Stimulated activated naive CD8-positive, alpha-beta T cell treated with anti-CD3 and anti-CD28 coated beads, Interleukin-15, amount 100 ng/mL, for 72 hours (primary cell): ENCODE data around the gene CLPX.
"Not testable (repeated sequence)": the region's sequence is repeated elsewhere in the genome, so short reads cannot be mapped to it uniquely, and the experiment has no call there.

Experiments
- ATAC-seq: fragments of 150-1000 bp; cut with Tn5 transposase; 2 replicates; pipeline ENCODE4 v1.10.0; 2021; ENCODE audit warnings: mild to moderate bottlenecking, moderate library complexity
- DNase-seq, 2 donors: peaks; one replicate each; pipeline ENCODE4 v3.0.0; 2021 to 2022
- H3K27ac Mint-ChIP-seq, 2 donors: one replicate each; pipeline ENCODE4 v1.8.0; 2022; ENCODE audit warnings: mild to moderate bottlenecking in 2 of 2, mixed read lengths in 2 of 2, moderate library complexity in 2 of 2
- H3K27me3 Mint-ChIP-seq: one replicate; pipeline ENCODE4 v1.8.0; 2022; ENCODE audit warnings: mixed read lengths
- H3K4me1 Mint-ChIP-seq: one replicate; pipeline ENCODE4 v1.8.0; 2022; ENCODE audit warnings: mild to moderate bottlenecking, mixed read lengths
- H3K4me3 Mint-ChIP-seq, 2 donors: one replicate each; pipeline ENCODE4 v1.8.0; 2022; ENCODE audit warnings: mild to moderate bottlenecking in 2 of 2, mixed read lengths in 2 of 2, moderate library complexity in 1 of 2
- H3K9me3 Mint-ChIP-seq, 2 donors: one replicate each; pipeline ENCODE4 v1.8.0; 2022; ENCODE audit warnings: mixed read lengths in 2 of 2

Gene CLPX

GRCh38 chr15:65184868-65185717 lies at the start of gene CLPX:
Gene CLPX (minus strand): TSS chr15:65185342. CDS start chr15:65185153, 189 bp downstream.
- H3K4me3 Mint-ChIP-seq = peak within 1 kb of the TSS; percentile 86 to 96
- peak; percentile 89 to 92 for DNase-seq
- H3K27me3 Mint-ChIP-seq = no peaks in the 10 kb centered on the region
- H3K4me1 Mint-ChIP-seq = peaks cover 35% of the 10 kb centered on the region
- peak within 1 kb of the TSS; percentile 98 for H3K27ac Mint-ChIP-seq
- no peaks in the 10 kb centered on the region for H3K9me3 Mint-ChIP-seq
- peak; percentile 96 for ATAC-seq

DNA sequence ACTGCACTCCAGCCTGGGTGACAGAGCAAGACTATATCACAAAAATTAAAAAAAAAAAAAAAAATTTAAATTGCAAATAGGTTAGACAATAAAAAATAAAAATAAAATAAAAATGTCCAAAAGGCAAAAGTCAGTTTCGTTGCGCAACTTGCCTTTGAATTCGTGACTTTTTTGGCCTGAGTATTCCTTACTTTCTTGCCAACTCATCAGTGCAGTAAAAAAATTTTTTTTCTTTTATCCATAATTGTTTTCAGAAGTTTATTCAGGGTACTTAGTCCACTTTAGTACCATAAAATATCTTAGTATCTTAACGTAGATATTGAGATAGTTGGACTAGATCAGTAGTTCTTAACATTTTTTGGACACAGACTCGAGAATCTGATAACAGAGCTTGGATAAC lies 48.6 kb upstream of the CLPX start:
- H3K4me3 Mint-ChIP-seq = no peak overlapping the region
- peaks cover 9% of the 10 kb centered on the region for H3K4me1 Mint-ChIP-seq
- peaks cover 7 to 10% of the 10 kb centered on the region in 2 donors for H3K9me3 Mint-ChIP-seq
- ATAC-seq (no peak), DNase-seq (no peak)
- H3K27ac Mint-ChIP-seq = no peak overlapping the region
- H3K27me3 Mint-ChIP-seq = no peaks in the 10 kb centered on the region

DNA sequence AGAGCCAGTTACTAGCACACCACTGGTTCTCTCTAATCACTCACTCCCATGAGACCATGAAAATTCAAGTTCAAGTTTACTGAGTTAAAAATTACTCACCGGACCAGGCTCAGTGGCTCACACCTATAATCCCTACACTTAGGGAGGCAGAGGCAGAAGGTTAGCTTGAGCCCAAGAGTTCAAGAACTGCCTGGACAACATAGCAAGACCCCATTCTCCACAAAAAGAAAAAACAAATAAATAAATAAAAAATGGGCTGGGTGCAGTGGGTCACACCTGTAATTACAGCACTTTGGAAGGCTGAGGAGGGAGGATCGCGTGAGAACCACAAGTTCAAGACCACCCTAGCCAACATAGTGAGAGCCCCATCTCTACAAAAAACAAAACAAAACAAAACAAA lies 47.4 kb upstream of the CLPX start:
- no peaks in the 10 kb centered on the region for H3K27me3 Mint-ChIP-seq
- H3K27ac Mint-ChIP-seq = no peak overlapping the region
- peaks cover 6% of the 10 kb centered on the region in 2 donors for H3K9me3 Mint-ChIP-seq
- ATAC-seq (no peak), DNase-seq (no peak)
- peaks cover 7% of the 10 kb centered on the region for H3K4me1 Mint-ChIP-seq
- no peak overlapping the region for H3K4me3 Mint-ChIP-seq

DNA sequence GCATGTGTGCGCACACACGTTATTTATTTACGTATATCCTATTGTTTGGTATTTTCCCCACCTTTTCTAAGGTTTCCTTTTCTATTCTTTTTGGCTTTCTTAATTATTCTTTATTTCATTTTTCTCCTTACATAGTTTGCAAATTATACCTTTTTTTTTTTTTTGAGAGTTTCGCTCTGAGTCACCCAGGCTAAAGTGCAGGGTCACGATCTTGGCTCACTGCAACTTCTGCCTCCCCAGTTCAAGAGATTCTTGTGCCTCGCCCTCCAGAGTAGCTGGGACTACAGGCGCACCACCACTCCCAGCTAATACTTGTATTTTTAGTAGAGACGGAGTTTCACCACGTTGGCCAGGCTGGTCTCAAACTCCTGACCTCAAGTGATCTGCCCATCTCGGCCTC lies 46.2 kb upstream of the CLPX start:
- no peaks in the 10 kb centered on the region for H3K9me3 Mint-ChIP-seq
- H3K4me3 Mint-ChIP-seq = no peak overlapping the region
- no peak for DNase-seq
- ATAC-seq = no peak
- no peaks in the 10 kb centered on the region for H3K27me3 Mint-ChIP-seq
- no peaks in the 10 kb centered on the region for H3K4me1 Mint-ChIP-seq
- no peak overlapping the region for H3K27ac Mint-ChIP-seq

GRCh38 chr15:65226901-65227300 lies 41.8 kb upstream of the CLPX start:
- not testable (repeated sequence) for H3K27me3 Mint-ChIP-seq, DNase-seq, H3K27ac Mint-ChIP-seq, ATAC-seq, H3K4me3 Mint-ChIP-seq, H3K4me1 Mint-ChIP-seq, H3K9me3 Mint-ChIP-seq

- Mint-ChIP-seq H3K27ac (no peak overlapping the region), H3K27me3 (no peaks in the 10 kb centered on the region), H3K9me3 (no peaks in the 10 kb centered on the region), H3K4me1 (no peaks in the 10 kb centered on the region), H3K4me3 (no peak overlapping the region)
- DNase-seq (no peak), ATAC-seq (no peak)
Observed at GRCh38 chr15:65226221-65226620, 41.1 kb upstream of the CLPX start.

DNA sequence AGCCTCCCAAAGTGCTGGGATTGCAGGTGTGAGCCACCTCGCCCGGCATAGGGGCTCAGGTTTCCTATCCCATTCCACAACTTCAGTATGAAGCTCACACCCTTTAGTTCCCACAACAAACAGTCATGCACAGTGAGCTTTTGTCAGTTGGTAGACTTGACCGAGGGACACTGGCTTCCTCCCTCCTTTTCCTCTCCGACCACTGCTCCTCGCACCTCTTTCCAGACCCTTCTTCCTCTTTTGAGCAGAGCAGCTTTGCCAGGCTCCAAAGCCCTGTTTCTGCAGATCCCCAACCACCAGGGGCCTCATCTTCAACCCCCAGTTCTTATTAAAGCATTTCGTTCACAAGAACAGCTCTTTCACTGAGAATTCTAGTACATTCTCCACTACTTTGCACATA lies 38.9 kb upstream of the CLPX start:
- no peak overlapping the region for H3K27ac Mint-ChIP-seq
- H3K4me1 Mint-ChIP-seq = peaks cover 7% of the 10 kb centered on the region
- H3K4me3 Mint-ChIP-seq = no peak overlapping the region
- DNase-seq (no peak), ATAC-seq (no peak)
- H3K27me3 Mint-ChIP-seq = no peaks in the 10 kb centered on the region
- no peaks in the 10 kb centered on the region for H3K9me3 Mint-ChIP-seq

- no peak overlapping the region for H3K4me3 Mint-ChIP-seq
- no peaks in the 10 kb centered on the region for H3K9me3 Mint-ChIP-seq
- no peaks in the 10 kb centered on the region for H3K27me3 Mint-ChIP-seq
- peaks cover 18% of the 10 kb centered on the region for H3K4me1 Mint-ChIP-seq
- ATAC-seq (no peak), DNase-seq (no peak)
- no peak overlapping the region for H3K27ac Mint-ChIP-seq
Observed at GRCh38 chr15:65222891-65223290, 37.7 kb upstream of the CLPX start.

DNA sequence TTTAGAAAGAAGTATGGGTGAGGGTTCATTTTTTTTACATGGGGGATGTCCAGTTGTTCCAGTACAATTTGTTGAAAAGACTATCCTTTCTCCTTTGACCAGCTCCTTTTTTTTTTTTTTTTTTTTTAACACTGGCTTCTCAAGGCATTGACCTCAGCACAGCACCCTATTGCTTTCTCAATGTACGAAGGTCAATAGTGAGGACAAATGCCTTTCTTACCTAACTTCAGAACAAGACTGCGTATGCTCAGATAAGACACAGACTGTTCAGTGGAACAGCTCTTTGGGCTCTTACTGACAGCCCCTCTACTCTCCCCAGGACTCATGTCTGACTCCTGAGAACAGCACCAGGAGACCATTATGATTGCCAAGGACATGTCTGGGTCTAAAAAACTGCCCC lies 36.6 kb upstream of the CLPX start:
- H3K9me3 Mint-ChIP-seq = no peaks in the 10 kb centered on the region
- H3K4me1 Mint-ChIP-seq = peaks cover 25% of the 10 kb centered on the region
- no peak for ATAC-seq
- no peaks in the 10 kb centered on the region for H3K27me3 Mint-ChIP-seq
- no peak for DNase-seq
- no peak overlapping the region for H3K4me3 Mint-ChIP-seq
- H3K27ac Mint-ChIP-seq = peak overlapping the region in 1 of 2 donors; percentile 52

DNA sequence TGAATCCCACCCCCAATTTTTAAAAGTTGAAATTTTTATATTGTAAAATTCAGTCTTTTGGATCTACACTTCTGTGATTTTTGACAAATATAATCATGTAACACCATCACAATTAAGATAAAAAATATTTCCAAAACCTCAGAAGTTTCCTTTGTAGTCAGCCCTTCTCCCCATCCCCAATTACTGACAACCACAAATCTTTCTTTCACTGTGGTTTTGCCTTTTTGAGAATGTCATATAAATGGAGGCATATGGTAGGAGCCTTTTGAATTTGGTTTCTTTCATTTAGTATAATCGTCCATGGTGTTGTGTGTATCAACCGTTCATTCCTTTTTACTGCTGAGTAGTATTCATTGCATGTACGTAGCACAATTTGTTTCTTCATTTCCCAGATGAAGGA lies 34.0 kb upstream of the CLPX start:
- no peak for ATAC-seq
- no peaks in the 10 kb centered on the region for H3K27me3 Mint-ChIP-seq

GRCh38 chr15:65217526-65218482 lies 32.7 kb upstream of the CLPX start:
- no peaks in the 10 kb centered on the region for H3K9me3 Mint-ChIP-seq
- peak overlapping the region; percentile 19 to 31 for H3K4me3 Mint-ChIP-seq
- H3K4me1 Mint-ChIP-seq = peaks cover 25% of the 10 kb centered on the region
- DNase-seq = peak in 1 of 2 donors; percentile 18
- H3K27me3 Mint-ChIP-seq = no peaks in the 10 kb centered on the region
- peak overlapping the region; percentile 44 to 85 for H3K27ac Mint-ChIP-seq
- peak; percentile 81 for ATAC-seq

More for the DNA sequence above, 34.0 kb upstream of the CLPX start:
- Mint-ChIP-seq H3K4me3 (peak overlapping the region in 1 of 2 donors; percentile 28), H3K9me3 (no peaks in the 10 kb centered on the region), H3K27ac (peak overlapping the region in 1 of 2 donors; percentile 4), H3K4me1 (peaks cover 25% of the 10 kb centered on the region)
- DNase-seq = no peak

GRCh38 chr15:65215496-65215895 lies 30.4 kb upstream of the CLPX start:
- no peak overlapping the region for H3K27ac Mint-ChIP-seq
- H3K4me1 Mint-ChIP-seq = peaks cover 33% of the 10 kb centered on the region
- no peaks in the 10 kb centered on the region for H3K9me3 Mint-ChIP-seq
- no peaks in the 10 kb centered on the region for H3K27me3 Mint-ChIP-seq
- no peak overlapping the region for H3K4me3 Mint-ChIP-seq
- DNase-seq = no peak
- no peak for ATAC-seq

- Mint-ChIP-seq H3K4me3 (no peak overlapping the region), H3K27me3 (no peaks in the 10 kb centered on the region), H3K4me1 (peaks cover 26% of the 10 kb centered on the region), H3K9me3 (no peaks in the 10 kb centered on the region), H3K27ac (no peak overlapping the region)
- DNase-seq = no peak
- no peak for ATAC-seq
Observed at GRCh38 chr15:65214010-65214409, 28.9 kb upstream of the CLPX start.

GRCh38 chr15:65213241-65213640 lies 28.1 kb upstream of the CLPX start:
- no peak overlapping the region for H3K4me3 Mint-ChIP-seq
- peaks cover 18% of the 10 kb centered on the region for H3K4me1 Mint-ChIP-seq
- no peaks in the 10 kb centered on the region for H3K9me3 Mint-ChIP-seq
- DNase-seq (no peak), ATAC-seq (no peak)
- no peak overlapping the region for H3K27ac Mint-ChIP-seq
- no peaks in the 10 kb centered on the region for H3K27me3 Mint-ChIP-seq

DNA sequence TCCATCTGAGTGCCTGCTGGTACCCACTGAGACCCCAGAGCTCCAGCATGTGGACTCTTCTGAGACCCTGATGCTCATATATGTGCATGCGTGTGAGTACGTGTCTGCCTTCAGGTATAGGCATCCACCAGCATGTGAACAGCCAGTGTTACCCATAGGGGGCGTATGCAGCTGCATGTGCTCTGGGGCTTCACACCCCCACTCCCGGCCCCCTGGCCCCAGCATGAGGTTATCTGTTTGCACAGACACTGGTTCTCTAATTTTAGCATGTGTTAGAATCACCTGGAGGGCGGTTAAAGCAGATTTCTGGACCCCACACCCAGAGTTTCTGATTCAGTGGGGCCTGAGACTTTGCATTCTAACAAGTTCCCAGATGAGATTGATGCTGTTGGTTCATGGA lies 27.0 kb upstream of the CLPX start:
- Mint-ChIP-seq H3K27ac (peak overlapping the region in 1 of 2 donors; percentile 68), H3K4me3 (no peak overlapping the region), H3K9me3 (no peaks in the 10 kb centered on the region), H3K4me1 (peaks cover 8% of the 10 kb centered on the region), H3K27me3 (no peaks in the 10 kb centered on the region)
- DNase-seq (peak; percentile 38 to 57), ATAC-seq (peak; percentile 90)

GRCh38 chr15:65211482-65211982 lies 26.4 kb upstream of the CLPX start:
- Mint-ChIP-seq H3K27ac (no peak overlapping the region), H3K4me3 (no peak overlapping the region), H3K4me1 (peaks cover 8% of the 10 kb centered on the region), H3K27me3 (no peaks in the 10 kb centered on the region), H3K9me3 (no peaks in the 10 kb centered on the region)
- no peak for DNase-seq
- no peak for ATAC-seq
